HCT116 (cell line): Measurements from ENCODE around the gene ZP1. TPM values are rescaled to one million over a fixed set of nuclear protein-coding genes. Genes with fewer than 3 reads are reported as not detected.

Experiments used
- ATAC-seq: fragments of 200-7000 bp; cut with Tn5 transposase; 2 replicates; pipeline ENCODE4 v1.9.1; 2020; ENCODE audit warnings: mild to moderate bottlenecking, moderate library complexity
- BruUV-seq: library from RNA; stranded (reverse); fragments of 400-500 nt; replicated peaks from 2 replicates; lab custom pipeline; 2021; lab: Mats Ljungman, UMichigan
- CTCF ChIA-PET: fragments of 300-600 bp; sonication (Branson Sonifier 250); formaldehyde crosslinking; loops from one replicate; lab custom pipeline; 2021; ENCODE audit warnings: antibody characterized with exemption; lab: Charles Lee
- POLR2A ChIA-PET: fragments of 300-600, 350-600 bp; sonication (Branson Sonifier 250); formaldehyde crosslinking; loops from one replicate; lab custom pipeline; 2021; ENCODE audit warnings: antibody characterized with exemption; lab: Charles Lee
- RAD21 ChIA-PET, 2 experiments: fragments of 300-600 bp; sonication (Branson Sonifier 250); formaldehyde crosslinking; loops; one replicate each; lab custom pipeline; 2023; ENCODE audit warnings: low total read pairs in 2 of 2; ENCODE audit not compliant: uncharacterized antibody in 2 of 2, unreplicated experiment in 2 of 2, low non-redundant PET in 1 of 2; lab: Charles Lee
- DNase-seq: peaks from one replicate; pipeline ENCODE4 v3.0.0-alpha.2; 2010; ENCODE audit warnings: low read depth, low spot score
- H2AFZ ChIP-seq: fragments of 200-600 bp; shearing (Covaris generic), sonication (generic); 2 replicates; pipeline ENCODE4 v1.6.1; 2017; ENCODE audit warnings: low read depth, mixed run types, mixed read lengths, antibody characterized with exemption, low read length; ENCODE audit not compliant: poor library complexity, severe bottlenecking
- H3K27ac ChIP-seq: 2 replicates; pipeline ENCODE4 v1.5.1; 2012; ENCODE audit warnings: low read depth, low read length
- H3K27me3 ChIP-seq: fragments of 200-600 bp; sonication (generic); 2 replicates; pipeline ENCODE4 v1.6.1; 2016; ENCODE audit warnings: mixed run types, low read length, mixed read lengths; ENCODE audit not compliant: insufficient read depth
- H3K36me3 ChIP-seq, 2 experiments: fragments of 200-500 bp in 1 of 2; fragments of 200-600 bp in 1 of 2; sonication (Bioruptor generic) in 1 of 2; sonication (generic) in 1 of 2; 2 replicates each; pipeline versions ENCODE4 v1.5.1 to v1.6.1; 2014 to 2016; ENCODE audit warnings: low read length in 2 of 2, inconsistent platforms in 1 of 2, mixed read lengths in 1 of 2, mixed run types in 1 of 2; ENCODE audit not compliant: insufficient read depth in 2 of 2, control insufficient read depth in 1 of 2
- H3K4me1 ChIP-seq, 2 experiments: fragments of 200-600 bp in 1 of 2; sonication (generic) in 1 of 2; 2 replicates each; pipeline versions ENCODE4 v1.5.1 to v1.6.1; 2012 to 2017; ENCODE audit warnings: low read length in 2 of 2, inconsistent platforms in 1 of 2, mild to moderate bottlenecking in 1 of 2, mixed read lengths in 1 of 2, mixed run types in 1 of 2, moderate library complexity in 1 of 2; ENCODE audit not compliant: insufficient read depth in 2 of 2, control insufficient read depth in 1 of 2
- H3K4me2 ChIP-seq: fragments of 200-600 bp; sonication (generic); 2 replicates; pipeline ENCODE4 v1.6.1; 2017; ENCODE audit warnings: mixed run types, low read length, mixed read lengths
- H3K4me3 ChIP-seq, 2 experiments: fragments of 200-600 bp in 1 of 2; sonication (generic) in 1 of 2; replicated peaks in 1 of 2; 2 replicates each; pipeline ENCODE4 v1.5.1; 2011 to 2016; ENCODE audit warnings: low read length in 2 of 2, control low read depth in 1 of 2, low read depth in 1 of 2, mild to moderate bottlenecking in 1 of 2, mixed read lengths in 1 of 2, mixed run types in 1 of 2
- H3K79me2 ChIP-seq: fragments of 200-600 bp; sonication (generic); 2 replicates; pipeline ENCODE4 v1.6.1; 2017; ENCODE audit warnings: mild to moderate bottlenecking, mixed run types, low read length, moderate library complexity, mixed read lengths; ENCODE audit not compliant: insufficient read depth
- H3K9ac ChIP-seq: fragments of 200-600 bp; sonication (generic); 2 replicates; pipeline ENCODE4 v1.6.1; 2016; ENCODE audit warnings: low read length, mixed read lengths
- H3K9me2 ChIP-seq: fragments of 200-600 bp; sonication (generic), shearing (Covaris generic); 2 replicates; pipeline ENCODE4 v1.6.1; 2017; ENCODE audit warnings: mixed run types, mild to moderate bottlenecking, moderate library complexity; ENCODE audit not compliant: insufficient read depth
- H3K9me3 ChIP-seq, 2 experiments: fragments of 200-500 bp in 1 of 2; fragments of 200-600 bp in 1 of 2; sonication (Bioruptor generic) in 1 of 2; sonication (generic) in 1 of 2; 2 replicates each; pipeline ENCODE4 v1.6.1; 2014 to 2017; ENCODE audit warnings: low read length in 2 of 2, mixed read lengths in 2 of 2, inconsistent platforms in 1 of 2, low read depth in 1 of 2, mild to moderate bottlenecking in 1 of 2, mixed run types in 1 of 2, moderate library complexity in 1 of 2; ENCODE audit not compliant: control insufficient read depth in 1 of 2, insufficient read depth in 1 of 2
- H4K20me1 ChIP-seq: fragments of 200-600 bp; sonication (generic), shearing (Covaris generic); 2 replicates; pipeline ENCODE4 v1.6.1; 2017; ENCODE audit warnings: mixed run types, mild to moderate bottlenecking, moderate library complexity; ENCODE audit not compliant: insufficient read depth
- CEBPB ChIP-seq: IDR thresholded peaks from 2 replicates; pipeline ENCODE4 v1.6.1; 2012; ENCODE audit warnings: low read depth
- EGR1 ChIP-seq: IDR thresholded peaks from 2 replicates; pipeline ENCODE4 v1.6.1; 2012; ENCODE audit warnings: low read depth
- EZH2phosphoT487 ChIP-seq: fragments of 200-600 bp; IDR thresholded peaks from 2 replicates; pipeline ENCODE4 v1.6.1; 2018; ENCODE audit warnings: antibody characterized with exemption, borderline replicate concordance
- JUND ChIP-seq: IDR thresholded peaks from 2 replicates; pipeline ENCODE4 v1.6.1; 2012
- POLR2A ChIP-seq: IDR thresholded peaks from 2 replicates; pipeline ENCODE4 v1.7.0; 2011; ENCODE audit warnings: borderline replicate concordance; ENCODE audit not compliant: insufficient read depth, insufficient read length; ENCODE audit errors: extremely low read depth
- RAD21 ChIP-seq: IDR thresholded peaks from 2 replicates; pipeline ENCODE4 v1.6.1; 2012; ENCODE audit warnings: low read depth, mild to moderate bottlenecking
- SIN3A ChIP-seq: IDR thresholded peaks from 2 replicates; pipeline ENCODE4 v1.6.1; 2012; ENCODE audit warnings: low read depth
- SRF ChIP-seq: IDR thresholded peaks from 2 replicates; pipeline ENCODE4 v1.6.1; 2012; ENCODE audit warnings: low read depth
- TCF7L2 ChIP-seq: IDR thresholded peaks from 2 replicates; pipeline ENCODE4 v1.7.0; 2011; ENCODE audit warnings: borderline replicate concordance, inconsistent platforms; ENCODE audit not compliant: insufficient read depth, insufficient read length; ENCODE audit errors: extremely low read depth
- YY1 ChIP-seq: IDR thresholded peaks from 2 replicates; pipeline ENCODE4 v1.6.1; 2011; ENCODE audit warnings: low read length, low read depth, moderate library complexity, mild to moderate bottlenecking; ENCODE audit not compliant: insufficient replicate concordance; ENCODE audit errors: extremely low read depth
- ZFX ChIP-seq: fragments of 450-650 bp; IDR thresholded peaks from 2 replicates; pipeline ENCODE4 v1.6.1; 2017
- ZNF274 ChIP-seq: fragments of 200-500 bp; sonication (Bioruptor generic); IDR thresholded peaks from 2 replicates; pipeline ENCODE4 v1.6.1; 2014; ENCODE audit warnings: mild to moderate bottlenecking, low read depth, low read length, inconsistent platforms
- intact Hi-C: fragments of 100-400 bp; cut with micrococcal nuclease; formaldehyde crosslinking; loops from 2 replicates; pipeline ENCODE4 v1.10.0; 2022
- total RNA-seq: library from RNA; stranded (reverse); gene quantifications from one replicate; pipeline ENCODE4 v1.2.1, GENCODE V29; 2021; ENCODE audit not compliant: unreplicated experiment
- TF ChIP-seq, protein P1 (sequence below), 3 experiments: fragments of 200-600 bp in 1 of 3; sonication (generic) in 1 of 3; IDR thresholded peaks in 2 of 3; conservative IDR thresholded peaks in 1 of 3; 2 replicates each; pipeline ENCODE4 v1.5.1; 2012 to 2017; ENCODE audit warnings: low read depth in 2 of 3, low read length in 2 of 3, antibody characterized with exemption in 1 of 3, borderline replicate concordance in 1 of 3, control low read depth in 1 of 3, mild to moderate bottlenecking in 1 of 3, mixed read lengths in 1 of 3, mixed run types in 1 of 3, moderate library complexity in 1 of 3; ENCODE audit not compliant: insufficient read depth in 1 of 3
- TF ChIP-seq, protein P2 (sequence below): IDR thresholded peaks from 2 replicates; pipeline ENCODE4 v1.6.1; 2012; ENCODE audit warnings: low read depth

ZP1 gene
- total RNA-seq, 1 experiment from 2014 or later: not detected

DNA sequence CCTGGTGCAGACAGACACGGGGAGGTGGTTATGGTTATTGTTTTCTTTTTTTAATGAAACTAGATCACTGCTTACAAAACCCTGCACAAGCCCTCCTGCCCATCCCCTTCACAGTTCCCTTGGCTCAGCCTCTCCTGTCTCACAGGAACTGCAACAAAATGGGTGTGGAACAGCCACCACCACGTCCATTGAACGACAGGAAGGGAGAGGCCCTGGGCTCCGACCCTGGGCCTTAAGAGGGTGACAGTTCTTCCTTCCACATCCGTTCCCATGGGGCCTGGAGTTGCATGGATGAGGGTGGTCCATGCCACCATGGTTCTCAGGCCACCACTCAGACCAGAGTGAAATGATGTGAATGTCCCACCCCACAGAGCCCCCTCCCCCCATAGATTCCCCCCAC lies 23.4 kb downstream of the ZP1 start:
- intact Hi-C loops: no loop called here
- no peak for TF ChIP-seq RAD21
- TF ChIP-seq YY1: no peak
- no peak for TF ChIP-seq POLR2A
- no peak for TF ChIP-seq TCF7L2
- TF ChIP-seq CEBPB: no peak
- no peak for TF ChIP-seq ZFX
- TF ChIP-seq, protein P1, sequence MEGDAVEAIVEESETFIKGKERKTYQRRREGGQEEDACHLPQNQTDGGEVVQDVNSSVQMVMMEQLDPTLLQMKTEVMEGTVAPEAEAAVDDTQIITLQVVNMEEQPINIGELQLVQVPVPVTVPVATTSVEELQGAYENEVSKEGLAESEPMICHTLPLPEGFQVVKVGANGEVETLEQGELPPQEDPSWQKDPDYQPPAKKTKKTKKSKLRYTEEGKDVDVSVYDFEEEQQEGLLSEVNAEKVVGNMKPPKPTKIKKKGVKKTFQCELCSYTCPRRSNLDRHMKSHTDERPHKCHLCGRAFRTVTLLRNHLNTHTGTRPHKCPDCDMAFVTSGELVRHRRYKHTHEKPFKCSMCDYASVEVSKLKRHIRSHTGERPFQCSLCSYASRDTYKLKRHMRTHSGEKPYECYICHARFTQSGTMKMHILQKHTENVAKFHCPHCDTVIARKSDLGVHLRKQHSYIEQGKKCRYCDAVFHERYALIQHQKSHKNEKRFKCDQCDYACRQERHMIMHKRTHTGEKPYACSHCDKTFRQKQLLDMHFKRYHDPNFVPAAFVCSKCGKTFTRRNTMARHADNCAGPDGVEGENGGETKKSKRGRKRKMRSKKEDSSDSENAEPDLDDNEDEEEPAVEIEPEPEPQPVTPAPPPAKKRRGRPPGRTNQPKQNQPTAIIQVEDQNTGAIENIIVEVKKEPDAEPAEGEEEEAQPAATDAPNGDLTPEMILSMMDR (IDR thresholded peaks at IDR 0.05 in 2 of 3, conservative IDR thresholded peaks at IDR 0.05 in 1 of 3; ENCODE audit: borderline replicate concordance in 1 of 3, insufficient read depth in 1 of 3, low read depth in 2 of 3, low read length in 2 of 3): no peak
- TF ChIP-seq JUND: no peak
- no peak for TF ChIP-seq SIN3A
- no peak for TF ChIP-seq EGR1
- TF ChIP-seq, protein P2, sequence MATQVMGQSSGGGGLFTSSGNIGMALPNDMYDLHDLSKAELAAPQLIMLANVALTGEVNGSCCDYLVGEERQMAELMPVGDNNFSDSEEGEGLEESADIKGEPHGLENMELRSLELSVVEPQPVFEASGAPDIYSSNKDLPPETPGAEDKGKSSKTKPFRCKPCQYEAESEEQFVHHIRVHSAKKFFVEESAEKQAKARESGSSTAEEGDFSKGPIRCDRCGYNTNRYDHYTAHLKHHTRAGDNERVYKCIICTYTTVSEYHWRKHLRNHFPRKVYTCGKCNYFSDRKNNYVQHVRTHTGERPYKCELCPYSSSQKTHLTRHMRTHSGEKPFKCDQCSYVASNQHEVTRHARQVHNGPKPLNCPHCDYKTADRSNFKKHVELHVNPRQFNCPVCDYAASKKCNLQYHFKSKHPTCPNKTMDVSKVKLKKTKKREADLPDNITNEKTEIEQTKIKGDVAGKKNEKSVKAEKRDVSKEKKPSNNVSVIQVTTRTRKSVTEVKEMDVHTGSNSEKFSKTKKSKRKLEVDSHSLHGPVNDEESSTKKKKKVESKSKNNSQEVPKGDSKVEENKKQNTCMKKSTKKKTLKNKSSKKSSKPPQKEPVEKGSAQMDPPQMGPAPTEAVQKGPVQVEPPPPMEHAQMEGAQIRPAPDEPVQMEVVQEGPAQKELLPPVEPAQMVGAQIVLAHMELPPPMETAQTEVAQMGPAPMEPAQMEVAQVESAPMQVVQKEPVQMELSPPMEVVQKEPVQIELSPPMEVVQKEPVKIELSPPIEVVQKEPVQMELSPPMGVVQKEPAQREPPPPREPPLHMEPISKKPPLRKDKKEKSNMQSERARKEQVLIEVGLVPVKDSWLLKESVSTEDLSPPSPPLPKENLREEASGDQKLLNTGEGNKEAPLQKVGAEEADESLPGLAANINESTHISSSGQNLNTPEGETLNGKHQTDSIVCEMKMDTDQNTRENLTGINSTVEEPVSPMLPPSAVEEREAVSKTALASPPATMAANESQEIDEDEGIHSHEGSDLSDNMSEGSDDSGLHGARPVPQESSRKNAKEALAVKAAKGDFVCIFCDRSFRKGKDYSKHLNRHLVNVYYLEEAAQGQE: no peak
- TF ChIP-seq EZH2phosphoT487: no peak
- no peak for TF ChIP-seq SRF
- no peak for TF ChIP-seq ZNF274
- no peak overlapping the region for H3K4me3 ChIP-seq
- BruUV-seq: no TSS peak
- no peak overlapping the region for H2AFZ ChIP-seq
- ChIA-PET CTCF (interaction anchor here (1.9 kb wide), 1 partner anchor 9 kb away, joined by 10 read pairs; no protein-coding TSS in a partner anchor), RAD21 (no interaction called here), POLR2A (no interaction called here)
- no peaks in the 10 kb centered on the region for H3K4me1 ChIP-seq
- H3K27ac ChIP-seq: no peak overlapping the region
- no peaks in the 10 kb centered on the region for H3K27me3 ChIP-seq
- H3K4me2 ChIP-seq: no peak overlapping the region
- no peaks in the 10 kb centered on the region for H4K20me1 ChIP-seq
- peaks cover 17 to 19% of the 10 kb centered on the region in 2 experiments; a peak in 3 of 4 replicates for H3K36me3 ChIP-seq
- no peak for ATAC-seq
- no peak overlapping the region for H3K9ac ChIP-seq
- no peaks in the 10 kb centered on the region for H3K79me2 ChIP-seq
- H3K9me2 ChIP-seq: no peaks in the 10 kb centered on the region
- DNase-seq: no peak
- no peaks in the 10 kb centered on the region for H3K9me3 ChIP-seq
